Measurements from ENCODE around the gene SNRPD1.
"Not testable (repeated sequence)": the region's sequence is repeated elsewhere in the genome, so short reads cannot be mapped to it uniquely, and the experiment has no call there.

The SNRPD1 gene

DNA sequence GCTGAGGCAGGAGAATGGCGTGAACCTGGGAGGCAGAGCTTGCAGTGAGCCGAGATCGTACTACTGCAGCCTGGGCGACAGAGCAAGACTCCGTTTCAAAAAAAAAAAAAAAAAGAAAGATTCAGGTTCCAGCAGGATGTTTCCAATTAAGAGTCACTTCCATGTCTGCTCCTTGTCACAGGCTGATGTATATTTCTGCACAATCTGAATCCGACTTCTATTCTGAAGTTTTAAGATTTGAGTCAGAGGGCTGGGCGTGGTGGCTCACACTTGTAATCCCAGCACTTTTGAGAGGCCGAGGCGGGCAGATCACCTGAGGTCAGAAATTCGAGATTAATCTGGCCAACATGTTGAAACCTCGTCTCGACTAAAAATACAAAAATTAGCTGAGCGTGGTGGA, 24.7 kb downstream of the SNRPD1 start:
- no peak for DNase-seq (ENCODE audit: low read depth)

DNA sequence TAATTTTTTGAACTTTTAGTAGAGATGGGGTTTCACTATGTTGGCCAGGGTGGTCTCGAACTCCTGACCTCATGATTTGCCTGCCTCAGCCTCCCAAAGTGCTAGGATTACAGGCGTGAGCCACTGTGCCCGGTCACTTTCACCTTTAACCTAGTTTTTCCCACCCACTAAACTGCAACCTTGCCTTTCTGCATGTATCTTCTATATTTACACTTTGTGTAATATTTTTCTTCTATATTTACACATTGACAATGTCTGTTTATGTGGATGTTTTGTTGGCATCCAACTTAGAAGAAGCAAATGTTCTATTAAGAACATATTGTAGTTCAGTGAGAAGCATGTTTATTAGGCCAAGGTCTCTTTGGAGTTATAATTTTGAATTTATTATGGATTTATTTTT, 26.7 kb downstream of the SNRPD1 start:
- no peak for DNase-seq (ENCODE audit: low read depth)

DNA sequence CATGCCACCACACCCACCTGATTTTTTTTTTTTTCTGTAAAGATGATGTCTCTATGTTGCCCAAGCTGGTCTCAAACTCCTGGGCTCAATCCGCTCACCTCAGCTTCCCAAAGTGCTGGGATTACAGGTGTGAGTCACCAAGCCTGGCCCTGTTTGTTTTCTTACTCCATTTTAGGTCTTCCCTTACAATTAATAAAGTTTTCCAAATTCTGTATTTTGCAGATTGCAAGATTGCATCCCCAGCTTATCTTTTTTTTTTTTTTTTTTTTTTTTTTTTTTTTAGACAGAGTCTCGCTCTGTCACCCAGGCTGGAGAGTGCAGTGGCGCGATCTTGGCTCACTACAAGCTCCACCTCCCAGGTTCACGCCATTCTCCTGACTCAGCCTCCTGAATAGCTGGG, 28.3 kb downstream of the SNRPD1 start:
- DNase-seq (ENCODE audit: low read depth): not testable (repeated sequence)

DNA sequence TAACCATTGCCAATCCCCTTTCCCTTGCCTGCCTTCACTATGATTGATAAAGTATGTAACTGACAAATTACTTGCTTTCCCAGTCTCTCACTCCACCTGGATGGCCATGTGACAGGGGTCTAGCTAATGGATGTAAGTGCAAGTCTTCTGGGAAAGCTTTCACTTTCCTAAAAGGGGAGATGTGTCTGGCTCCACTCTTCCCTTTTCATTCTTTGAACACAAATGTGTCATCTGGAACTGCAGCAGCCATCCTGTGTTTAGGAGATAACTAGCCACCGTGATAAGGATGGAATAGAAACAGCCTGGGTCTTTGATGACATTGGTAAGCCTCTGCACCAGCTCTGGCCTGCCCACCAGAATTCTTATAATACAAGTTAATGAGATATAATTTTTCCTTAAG, 38.2 kb downstream of the SNRPD1 start:
- no peak for DNase-seq (ENCODE audit: low read depth)

DNA sequence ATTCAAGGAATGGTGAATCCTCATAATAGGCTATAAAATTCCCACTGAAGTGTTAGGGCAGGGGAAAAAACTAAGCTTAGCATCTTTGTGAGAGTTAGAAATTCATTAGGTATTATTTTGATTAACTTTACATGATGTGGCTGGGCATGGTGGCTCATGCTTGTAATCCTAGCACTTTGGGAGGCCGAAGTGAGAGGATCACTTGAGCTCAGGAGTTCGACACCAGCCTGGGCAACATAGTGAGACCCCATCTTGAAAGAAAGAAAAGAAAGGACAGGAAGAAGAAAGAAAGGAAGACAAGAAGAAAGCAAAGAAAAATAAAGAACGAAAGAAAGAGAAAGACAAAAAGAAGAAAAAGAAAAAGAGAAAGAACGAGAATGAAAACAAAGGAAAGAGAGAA, 40.0 kb downstream of the SNRPD1 start:
- no peak for DNase-seq (ENCODE audit: low read depth)

DNA sequence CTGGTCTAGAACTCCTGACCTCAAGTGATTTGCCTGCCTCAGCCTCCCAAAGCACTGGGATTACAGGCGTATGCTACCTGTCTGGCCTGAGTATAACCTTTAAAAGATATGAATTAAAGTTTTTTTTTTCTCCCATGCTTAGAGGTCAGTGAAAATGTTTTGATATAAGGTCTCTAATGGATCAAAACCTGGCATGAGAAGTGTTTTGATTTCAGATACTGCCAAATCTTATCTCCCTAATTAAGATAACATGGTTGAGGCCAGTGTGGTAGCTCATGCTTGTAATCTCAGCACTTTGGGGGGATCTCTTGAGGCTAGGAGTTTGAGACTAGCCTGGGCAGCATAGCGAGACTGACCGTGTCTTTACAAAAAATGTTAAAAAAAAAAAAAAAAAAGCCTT, 41.2 kb downstream of the SNRPD1 start:
- no peak for DNase-seq (ENCODE audit: low read depth)

DNA sequence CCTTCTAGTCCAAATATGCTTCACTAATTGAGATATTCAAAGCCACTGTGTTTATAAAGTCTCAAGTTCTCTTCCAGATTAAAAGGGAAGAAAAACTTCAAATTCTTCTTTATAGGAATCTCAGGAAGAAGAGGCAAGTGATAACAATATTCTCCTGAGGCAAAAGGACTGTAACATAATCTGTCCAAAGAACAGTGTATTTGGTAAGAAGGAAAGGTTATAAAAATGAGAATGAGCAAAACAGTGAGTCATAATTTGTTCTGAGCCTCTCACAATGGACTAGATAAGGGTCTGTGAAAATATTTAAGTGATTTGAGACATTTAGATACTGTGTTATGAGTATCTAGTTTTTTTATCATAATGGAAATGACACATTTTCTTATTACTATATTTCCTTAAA, 44.3 kb downstream of the SNRPD1 start:
- no peak for DNase-seq (ENCODE audit: low read depth)

DNA sequence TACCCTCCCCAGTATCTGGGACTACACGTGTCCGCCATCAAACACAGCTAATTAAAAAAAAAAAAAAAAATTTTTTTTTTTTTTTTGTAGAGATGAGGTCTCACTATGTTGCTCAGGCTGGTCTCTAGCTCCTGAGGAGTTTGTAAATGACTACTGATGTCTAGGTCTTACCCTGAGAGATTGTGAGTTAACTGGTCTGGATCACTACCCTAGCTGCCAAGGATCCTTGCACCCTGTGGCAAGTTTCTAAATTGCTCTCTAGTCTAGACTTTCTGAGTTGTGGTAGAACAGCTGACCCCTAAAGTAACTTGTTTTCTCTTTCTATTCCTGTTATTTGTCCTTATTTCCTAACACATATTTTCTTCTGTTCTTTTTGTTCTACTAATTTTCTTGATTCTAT, 48.0 kb downstream of the SNRPD1 start:
- no peak for DNase-seq (ENCODE audit: low read depth)

DNA sequence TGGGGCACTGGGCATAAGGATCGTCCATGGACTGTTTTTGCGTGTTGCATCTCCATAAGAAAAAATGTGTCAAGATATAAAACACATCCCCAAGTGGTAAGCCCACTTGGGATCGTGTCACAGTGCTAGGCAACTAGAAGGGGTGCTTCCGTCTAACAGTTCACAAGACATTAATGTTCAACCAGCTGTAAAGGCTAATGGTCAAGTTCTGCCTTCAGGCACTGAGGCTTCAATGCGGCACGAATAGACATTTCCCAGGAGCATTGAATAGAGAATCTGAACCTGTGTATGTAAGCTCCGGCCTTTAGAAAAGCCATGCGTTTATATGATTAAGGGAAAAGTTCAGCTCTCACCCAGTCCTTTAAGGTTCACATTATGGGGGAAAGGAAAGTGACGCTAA, 50.5 kb downstream of the SNRPD1 start:
- DNase-seq (ENCODE audit: low read depth): no peak

DNA sequence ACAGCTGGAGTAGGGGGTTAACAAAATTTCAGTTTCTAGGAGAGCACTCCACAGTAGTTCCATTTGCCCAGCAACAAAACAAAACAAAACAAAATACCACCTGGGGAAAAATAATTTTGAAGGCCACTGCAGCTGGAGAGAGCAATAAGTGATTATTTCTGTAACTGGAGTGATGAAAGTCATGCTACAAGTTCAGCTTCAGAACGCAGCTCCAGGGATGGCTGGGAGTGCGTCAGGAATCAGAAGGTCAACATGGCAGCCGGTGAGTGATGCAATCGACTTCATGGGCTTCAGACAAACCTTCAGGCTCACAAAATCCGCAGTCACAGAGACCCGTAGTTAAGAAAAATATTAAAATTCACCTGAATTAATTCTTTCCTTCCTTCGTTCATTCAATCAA, 51.5 kb downstream of the SNRPD1 start:
- DNase-seq (ENCODE audit: low read depth): no peak

DNA sequence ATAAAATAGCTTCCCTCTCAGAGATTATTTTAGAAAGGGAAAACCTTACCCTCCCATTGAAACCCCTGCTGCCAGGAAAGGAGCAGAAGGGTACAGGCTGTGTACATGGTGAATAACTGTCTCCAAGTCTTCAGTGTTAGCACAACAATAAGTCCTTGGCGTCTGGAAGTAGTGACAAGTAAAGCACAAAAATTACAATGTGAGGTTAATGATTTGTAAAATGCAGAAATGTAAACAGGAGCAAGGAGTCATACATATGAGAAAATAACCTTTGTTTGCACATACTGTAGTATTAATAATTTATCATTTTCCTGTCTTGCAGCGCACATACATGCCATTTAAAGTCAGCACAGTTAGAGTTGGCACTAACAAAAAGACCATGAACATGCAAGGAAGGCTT, 52.0 kb downstream of the SNRPD1 start:
- DNase-seq (ENCODE audit: low read depth): no peak

DNA sequence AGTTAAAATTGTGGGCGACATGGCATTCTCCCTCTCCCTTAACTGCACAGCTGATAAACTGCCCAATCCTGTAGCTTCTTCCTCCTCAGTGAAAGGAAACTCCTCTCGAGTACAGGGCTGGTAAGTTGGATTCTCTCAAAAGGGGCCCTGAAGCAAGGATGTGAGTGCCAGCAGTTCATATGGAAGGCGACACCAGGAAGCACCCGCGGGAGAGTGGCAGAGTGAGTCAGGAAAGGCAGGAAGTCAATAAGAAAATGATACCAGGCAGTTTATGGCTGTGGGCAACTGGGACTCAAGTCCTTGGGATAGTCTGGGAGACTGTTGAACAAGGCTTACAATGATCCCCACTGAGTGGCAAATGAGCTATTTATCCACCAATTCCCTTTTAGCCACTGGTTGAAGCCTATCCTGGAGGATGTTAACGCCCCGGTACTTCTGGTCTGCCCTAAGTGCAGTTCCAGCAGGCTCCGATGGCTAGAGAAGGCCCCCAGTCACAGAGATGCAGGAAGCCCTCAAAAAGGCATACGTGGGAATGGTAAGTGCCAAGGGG, 57.7 kb downstream of the SNRPD1 start:
- no peak for DNase-seq (ENCODE audit: low read depth)

DNA sequence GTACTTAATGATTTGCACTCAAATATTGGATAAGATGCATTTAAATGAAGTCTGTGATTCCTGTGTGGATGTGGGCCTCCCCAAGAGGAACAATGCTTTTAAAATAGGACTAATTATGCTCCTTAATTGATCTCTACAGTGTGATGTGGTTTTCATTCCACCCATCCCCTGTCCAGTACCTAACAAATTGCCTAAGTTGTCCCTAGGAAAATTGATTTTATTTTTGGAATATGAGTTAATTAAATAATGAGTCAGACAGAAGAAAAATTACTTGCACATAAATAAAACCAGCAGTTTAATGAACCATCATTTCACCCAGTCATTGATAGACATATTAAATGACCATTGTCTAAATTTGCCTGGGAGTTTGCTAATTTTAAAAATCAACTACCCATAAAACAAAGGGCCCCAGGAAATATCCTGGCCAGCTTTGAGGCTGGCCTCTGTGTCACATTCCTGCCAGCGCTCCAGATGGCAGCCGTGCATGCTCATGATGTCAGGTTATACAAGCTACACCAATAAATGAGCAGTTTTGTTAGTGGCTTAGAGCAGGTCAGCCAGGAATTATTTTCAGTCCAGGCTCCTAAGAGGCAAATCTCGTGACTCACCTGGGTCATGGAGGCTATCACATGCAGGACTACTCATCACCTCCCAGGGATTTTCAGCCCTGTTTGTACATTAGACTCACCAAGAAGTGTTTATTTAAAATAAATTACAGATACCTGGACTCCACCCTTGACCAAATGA, 60.6 kb downstream of the SNRPD1 start:
- no peak for DNase-seq (ENCODE audit: low read depth)

DNA sequence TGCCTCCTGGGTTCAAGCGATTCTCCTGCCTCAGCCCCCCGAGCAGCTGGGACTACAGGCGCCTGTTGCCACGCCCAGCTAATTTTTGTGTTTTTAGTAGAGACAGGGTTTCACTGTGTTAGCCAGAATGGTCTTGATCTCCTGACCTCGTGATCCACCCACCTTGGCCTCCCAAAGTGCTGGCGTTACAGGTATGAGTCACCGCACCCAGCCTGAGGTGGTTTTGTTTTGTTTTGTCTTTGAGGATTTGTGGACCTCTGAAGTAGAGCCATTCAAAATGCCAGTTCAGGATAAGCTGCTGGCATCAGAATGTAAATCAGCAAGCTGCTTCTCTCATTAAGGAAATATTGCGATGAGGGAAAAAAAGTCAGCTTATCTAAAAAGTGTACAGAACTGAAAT, 63.2 kb downstream of the SNRPD1 start:
- not testable (repeated sequence) for DNase-seq (ENCODE audit: low read depth)

DNA sequence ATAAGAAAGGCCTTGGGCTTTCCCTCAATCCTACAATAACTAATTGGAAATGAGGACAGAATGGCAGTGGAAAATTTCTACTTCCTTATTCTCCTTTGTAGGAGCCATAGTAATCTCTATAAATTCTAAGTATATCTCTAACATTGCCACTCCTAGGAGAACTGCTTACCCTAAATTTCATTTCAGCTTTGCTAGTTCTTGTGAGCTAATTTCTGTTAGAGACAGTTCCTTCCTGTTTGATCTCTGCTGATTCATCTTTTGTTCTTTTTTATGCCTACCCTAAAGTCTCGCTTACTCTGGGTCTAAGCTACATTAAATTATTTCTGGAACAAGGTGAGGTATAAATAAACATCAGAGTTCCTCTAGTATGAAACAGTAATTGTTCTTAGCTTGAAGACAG, 66.7 kb downstream of the SNRPD1 start:
- DNase-seq (ENCODE audit: low read depth): no peak

DNA sequence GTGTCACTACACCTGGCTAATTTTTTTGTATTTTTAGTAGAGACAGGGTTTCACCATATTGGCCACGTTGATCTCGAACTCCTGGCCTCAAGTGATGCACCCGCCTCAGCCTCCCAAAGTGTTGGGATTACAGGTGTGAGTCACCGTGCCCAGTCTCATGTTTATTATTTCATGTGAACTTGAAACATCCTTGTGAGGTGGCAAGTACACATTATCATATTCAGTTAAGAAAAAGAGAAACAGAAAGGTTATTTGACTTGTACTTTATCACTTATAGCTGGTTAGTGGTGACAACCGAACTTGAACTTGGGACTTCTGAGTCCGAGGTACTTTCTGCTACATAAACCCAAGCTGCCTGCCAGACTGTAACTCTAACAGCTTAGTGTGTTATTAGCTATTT, 68.0 kb downstream of the SNRPD1 start:
- DNase-seq (ENCODE audit: low read depth): no peak

DNA sequence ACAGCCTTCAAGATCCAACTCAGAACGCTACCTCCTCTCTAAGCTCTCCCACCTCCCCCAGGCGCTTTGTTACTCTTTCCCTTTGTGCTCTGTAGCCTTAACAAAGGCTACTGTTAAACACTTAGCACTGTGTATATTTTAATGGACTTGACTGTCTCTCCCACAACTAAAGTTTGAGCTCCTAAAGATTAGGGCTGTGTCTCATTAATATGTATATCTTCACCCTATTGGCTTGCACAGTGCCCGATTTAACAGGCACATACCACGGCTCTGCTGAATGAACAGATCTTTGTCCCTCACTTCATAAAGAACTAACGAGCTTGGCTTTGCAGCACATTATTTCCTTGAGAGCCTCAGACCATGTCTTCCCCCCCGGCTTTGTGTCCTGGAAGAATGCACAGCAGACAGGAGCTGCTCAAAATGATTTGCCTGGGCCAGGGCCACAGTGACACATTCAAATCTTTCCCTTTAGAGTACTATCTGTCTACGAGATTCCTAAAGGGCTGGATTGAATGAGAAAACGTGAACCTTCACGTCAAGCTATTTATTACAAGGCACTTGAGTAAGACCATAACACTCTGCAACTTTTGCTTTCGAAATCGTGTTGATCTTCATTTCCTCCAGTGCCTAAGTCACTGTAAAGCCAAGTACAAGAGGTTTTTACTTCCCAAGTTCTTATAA, 70.4 kb downstream of the SNRPD1 start:
- no peak for DNase-seq (ENCODE audit: low read depth)
